AG08395 (cell line): ENCODE results near the gene PIK3AP1.

Source experiments
- DNase-seq: peaks from one replicate; pipeline ENCODE4 v3.0.0; 2012; ENCODE audit warnings: mixed read lengths, low spot score

Gene PIK3AP1

DNA sequence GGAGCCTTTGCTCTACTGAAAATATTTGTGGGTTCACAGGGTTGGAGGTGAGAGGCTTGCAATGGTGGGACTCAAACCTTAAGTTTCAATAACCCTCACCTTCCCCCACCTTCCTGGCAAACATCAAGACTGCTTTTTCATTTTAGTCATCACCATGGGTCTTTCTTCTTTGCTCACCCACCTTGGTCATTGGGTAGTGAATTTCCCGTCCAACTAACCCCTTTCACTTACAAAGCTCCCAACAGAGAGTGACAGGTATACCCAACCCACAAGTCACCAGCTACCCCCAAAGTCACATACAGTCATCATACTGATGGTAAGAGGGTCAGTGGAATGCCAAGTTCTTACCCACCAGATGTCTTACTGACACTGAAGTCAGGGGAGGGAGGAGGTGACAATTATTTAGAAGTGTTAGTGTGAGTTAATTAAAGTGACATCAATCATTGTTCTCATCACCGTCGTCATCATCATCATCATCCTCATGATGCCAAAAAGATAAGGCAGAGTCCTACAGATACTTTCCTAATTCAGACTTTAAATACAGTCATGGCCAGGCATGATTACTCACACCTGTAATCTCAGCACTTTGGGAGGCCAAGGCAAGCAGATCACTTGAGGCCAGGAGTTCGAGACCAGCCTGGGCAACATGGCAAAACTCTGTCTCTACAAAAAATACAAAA, 49.0 kb downstream of the PIK3AP1 start:
- DNase-seq: no peak

DNA sequence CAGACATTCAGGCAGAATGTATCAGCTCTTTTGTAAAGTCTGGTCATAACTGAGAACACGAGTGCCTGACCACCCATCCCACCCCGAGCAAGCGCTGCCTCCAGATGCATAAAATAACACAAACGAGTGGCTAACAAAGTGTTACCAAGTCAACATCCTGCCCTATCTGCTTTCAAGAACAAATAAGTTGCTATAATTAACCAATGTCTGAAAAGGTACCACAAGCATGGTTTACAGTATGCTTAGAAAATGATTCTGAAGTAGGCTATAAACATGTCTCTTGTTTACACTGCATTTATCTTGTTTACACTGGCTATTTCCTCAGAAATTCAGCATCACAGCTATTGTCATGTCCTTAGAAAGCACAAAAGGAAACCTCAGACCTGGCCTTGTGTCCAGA, 49.5 kb downstream of the PIK3AP1 start:
- no peak for DNase-seq

DNA sequence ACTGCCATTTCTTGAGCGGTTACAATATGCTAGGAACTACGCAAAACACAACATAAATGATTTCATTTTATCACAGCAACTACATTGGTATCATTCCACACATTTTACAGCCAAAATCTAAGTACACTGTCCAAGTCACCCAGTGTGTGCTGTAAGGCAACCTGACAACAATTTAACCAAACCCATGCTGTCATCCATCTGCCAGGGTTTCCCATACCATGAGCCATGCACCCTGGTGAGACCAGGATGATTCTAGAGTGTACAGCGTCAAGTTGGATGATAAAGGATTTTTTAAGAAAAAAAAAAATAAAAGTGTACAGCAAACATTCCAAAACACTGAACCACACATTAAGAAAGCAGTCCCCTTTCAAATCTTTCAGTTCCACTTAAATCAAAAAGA, 52.9 kb downstream of the PIK3AP1 start:
- no peak for DNase-seq

GRCh38 chr10:96666741-96667140, 53.6 kb downstream of the PIK3AP1 start:
- DNase-seq: no peak

- DNase-seq: peak; percentile 70
These were observed 55.0 kb downstream of the PIK3AP1 start for GRCh38 chr10:96665306-96665705.

GRCh38 chr10:96664563-96664962, 55.8 kb downstream of the PIK3AP1 start:
- DNase-seq: no peak

GRCh38 chr10:96663797-96664196, 56.5 kb downstream of the PIK3AP1 start:
- DNase-seq: no peak

GRCh38 chr10:96661632-96662031, 58.7 kb downstream of the PIK3AP1 start:
- no peak for DNase-seq

DNA sequence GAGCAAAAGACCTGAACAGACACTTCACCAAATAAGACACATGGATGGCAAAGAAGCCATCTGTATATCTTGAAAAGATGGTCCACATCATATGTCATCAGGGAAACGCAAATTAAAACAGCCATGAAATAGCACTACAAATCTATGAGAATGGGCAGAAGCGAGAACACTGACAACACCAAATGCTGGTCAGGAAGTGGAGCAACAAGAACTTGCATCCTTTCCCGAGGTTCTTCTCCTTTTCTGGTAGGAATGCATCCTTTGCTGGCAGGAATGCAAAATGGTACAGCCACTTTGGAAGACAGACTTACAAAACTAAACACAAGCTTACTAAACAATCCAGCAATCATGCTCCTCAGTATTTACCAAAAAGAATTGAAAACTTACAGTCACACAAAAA, 60.0 kb downstream of the PIK3AP1 start:
- DNase-seq: no peak

- no peak for DNase-seq
These were observed 61.5 kb downstream of the PIK3AP1 start for GRCh38 chr10:96658844-96659243.

GRCh38 chr10:96657385-96657784, 62.9 kb downstream of the PIK3AP1 start:
- DNase-seq: no peak

- DNase-seq: no peak
These were observed 63.5 kb downstream of the PIK3AP1 start for GRCh38 chr10:96656839-96657238.

DNA sequence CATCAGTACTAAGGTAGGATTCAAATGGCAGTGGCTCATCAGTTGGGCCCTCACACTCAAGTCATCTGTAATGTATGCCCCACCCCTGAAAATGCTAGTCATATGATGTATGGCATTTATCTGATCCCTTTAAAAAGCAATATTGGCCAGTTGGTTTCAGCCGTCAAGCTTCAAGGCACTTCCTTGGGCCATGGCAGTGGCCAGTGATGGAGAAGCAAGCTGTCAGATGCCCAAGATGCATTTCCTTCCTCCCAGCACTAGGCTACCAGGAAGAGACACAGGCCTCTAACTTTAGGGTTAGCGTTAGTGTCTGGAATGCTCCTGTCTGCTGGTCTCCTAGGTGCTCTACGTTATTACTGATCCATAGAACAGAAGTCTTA, 64.1 kb downstream of the PIK3AP1 start:
- no peak for DNase-seq

GRCh38 chr10:96655461-96656197, 64.7 kb downstream of the PIK3AP1 start:
- no peak for DNase-seq

DNA sequence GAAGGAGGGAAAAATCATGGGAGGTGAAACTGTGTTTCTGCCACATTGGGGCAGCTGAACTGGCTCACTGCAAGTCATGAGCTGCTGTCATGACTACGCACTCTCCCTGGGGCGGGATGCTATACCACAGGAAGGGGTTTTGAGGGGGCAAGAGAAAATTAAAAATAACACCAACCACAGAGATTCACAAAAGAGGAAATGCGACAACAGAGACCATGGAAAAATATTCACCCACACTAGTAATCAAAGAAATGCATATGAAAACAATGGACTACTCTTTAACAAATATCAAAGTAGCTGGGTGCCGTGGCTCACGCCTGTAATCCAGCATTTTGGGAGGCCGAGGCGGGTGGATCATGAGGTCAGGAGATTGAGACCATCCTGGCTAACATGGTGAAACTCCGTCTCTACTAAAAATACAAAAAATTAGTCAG, 68.3 kb downstream of the PIK3AP1 start:
- DNase-seq: no peak

GRCh38 chr10:96650958-96651357, 69.4 kb downstream of the PIK3AP1 start:
- DNase-seq: no peak

DNA sequence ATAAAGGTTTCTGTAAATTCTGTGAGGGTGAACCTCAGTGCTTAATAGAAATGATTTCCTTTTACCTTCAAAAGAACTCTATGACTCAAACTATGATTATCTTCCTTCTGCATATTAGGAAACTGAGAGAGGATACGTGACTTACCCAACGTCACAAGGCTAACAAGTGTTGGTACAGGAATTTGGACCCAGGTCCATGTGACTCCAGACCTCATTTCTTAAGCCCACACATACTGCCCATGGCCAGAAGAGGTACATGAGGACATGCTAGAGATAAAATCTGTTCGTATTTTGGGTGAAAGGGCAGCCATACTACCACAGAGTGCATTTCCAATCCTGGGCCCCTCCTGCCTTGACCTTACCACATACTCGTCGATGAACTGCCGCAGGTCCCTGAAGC, 72.0 kb downstream of the PIK3AP1 start:
- DNase-seq: no peak

GRCh38 chr10:96647466-96647865, 72.8 kb downstream of the PIK3AP1 start:
- no peak for DNase-seq

DNA sequence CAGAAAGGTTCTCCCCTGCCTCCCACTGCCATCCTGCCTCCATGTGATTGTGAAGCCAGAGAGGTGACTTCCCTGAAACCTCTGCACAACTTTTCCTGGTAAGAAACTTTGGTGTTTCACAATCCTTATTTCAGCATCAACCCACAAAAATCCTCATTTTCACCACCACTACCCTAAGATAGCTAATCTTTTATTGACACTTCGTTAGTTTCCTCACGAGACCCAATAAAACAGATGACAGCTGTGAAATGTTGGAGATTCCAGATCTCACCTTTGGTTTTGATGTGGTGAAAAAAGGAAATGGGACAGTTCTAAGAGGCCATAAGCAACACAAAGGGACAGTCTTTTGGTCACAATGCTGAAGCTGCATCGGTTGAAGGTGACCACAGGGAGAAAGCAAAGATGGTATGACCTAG, 73.6 kb downstream of the PIK3AP1 start:
- DNase-seq: no peak

DNA sequence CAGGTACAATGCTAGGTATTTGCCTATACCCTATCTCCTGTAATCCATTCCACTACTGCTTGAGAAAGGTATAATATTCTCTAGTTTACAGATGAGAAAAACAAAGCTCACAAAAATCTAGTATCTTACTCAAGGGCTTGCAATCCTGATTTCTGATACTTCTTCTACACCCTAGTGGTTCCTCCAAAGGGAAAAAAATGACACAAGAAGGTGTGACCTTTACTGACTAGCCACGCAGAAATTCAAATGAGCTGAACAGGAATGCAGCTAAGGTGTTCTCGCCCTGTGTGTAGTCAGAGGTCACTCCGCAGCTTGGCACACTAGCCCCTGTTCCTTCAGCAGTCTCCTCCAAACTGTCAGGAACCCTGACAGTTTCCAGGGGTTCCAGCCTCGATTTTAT, 74.0 kb downstream of the PIK3AP1 start:
- no peak for DNase-seq

DNA sequence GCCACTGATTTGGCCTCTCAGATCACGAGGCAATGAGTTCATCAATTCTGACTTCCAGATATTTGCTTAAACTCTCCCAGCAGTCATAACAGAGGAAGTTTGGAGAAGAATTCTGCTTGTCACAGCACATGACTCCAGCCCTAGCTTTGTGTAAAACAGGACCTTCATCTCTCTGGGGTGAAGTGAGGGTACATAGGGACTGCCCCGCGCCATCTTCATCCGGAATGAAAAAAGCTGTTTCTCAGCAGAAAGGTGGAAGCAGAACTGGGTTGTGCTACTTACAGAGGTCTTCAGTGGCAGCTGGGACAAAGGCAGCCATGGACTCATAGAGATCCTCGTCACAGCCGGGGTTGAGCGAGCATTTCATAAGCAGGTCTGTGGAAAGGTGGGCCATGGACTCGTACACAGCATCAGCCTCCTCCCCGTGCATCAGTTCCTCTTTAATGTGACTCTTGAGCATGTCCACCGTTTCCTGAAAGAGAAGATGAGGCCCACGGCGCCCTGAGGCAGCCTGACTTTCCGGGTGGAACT, 75.1 kb downstream of the PIK3AP1 start:
- no peak for DNase-seq

- DNase-seq: no peak
These were observed 76.4 kb downstream of the PIK3AP1 start for GRCh38 chr10:96643920-96644319.

DNA sequence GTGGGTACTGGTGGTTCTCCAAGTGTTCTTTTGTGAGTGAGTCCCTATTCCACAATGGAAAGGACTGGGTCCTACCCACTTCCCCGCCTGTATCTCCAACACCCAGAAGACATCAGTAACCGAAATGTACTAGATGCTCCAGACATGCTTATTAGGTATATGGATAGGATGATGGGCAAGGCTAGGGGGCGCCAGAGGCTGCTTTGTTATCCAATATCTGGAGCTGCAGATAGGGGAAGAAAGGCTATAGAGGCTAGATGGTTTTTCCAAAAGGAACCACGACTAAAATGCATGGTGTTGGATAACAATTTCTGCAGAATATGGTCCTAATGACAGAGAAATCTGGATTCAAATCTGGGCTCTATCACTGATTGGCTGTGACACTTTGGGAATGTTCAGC, 77.3 kb downstream of the PIK3AP1 start:
- DNase-seq: peak; percentile 40

DNA sequence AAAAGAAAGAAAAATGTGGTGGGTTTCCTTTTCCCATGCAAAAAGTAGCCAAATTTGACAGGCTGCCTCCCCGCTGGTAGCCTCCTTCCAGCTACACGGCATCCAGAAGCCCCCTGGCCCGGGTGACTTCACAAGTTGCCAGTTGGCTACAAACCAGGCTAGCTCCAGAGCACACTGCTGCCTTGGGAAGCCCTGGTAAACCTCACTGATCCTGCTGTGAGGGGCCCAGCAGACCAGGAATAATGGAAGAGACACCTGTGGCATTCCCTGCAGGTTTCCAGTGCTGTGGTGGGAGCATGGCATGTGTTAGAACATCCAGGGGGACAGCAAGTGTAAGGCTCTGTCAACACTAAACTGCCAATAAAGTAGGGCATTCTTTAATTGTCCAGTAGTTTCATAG, 77.8 kb downstream of the PIK3AP1 start:
- DNase-seq: no peak
